ENCODE measurements around the gene RYR3.

RYR3 gene

DNA sequence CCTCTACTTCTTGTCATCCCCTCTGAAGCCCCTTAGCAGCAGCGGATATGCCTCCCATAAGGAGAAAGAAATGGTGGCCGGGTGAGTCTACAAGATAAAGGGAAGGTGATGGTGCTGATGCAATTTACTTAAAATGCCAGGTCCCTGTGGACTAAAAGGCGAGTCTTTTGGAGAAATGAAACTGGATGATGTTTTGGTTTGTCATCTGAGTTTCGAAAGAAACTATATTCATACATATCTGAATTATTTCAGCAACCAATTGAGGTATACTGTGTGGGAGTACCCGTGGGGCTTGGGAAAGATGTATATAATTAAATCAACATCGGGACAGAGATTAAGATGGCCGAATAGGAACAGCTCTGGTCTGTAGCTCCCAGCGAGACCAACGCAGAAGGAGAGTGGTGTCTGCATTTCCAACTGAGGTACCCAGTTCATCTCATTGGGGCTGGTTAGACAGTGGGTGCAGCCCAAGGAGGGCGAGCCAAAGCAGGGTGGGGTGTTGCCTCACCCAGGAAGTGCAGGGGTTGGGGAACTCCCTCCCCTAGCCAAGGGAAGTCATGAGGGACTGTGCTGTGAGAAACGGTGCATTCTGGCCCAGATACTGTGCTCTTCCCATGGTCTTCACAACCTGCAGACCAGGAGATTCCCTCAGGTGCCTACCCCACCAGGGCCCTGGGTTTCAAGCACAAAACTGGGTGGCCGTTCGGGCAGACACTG is 446.9 kb downstream of the RYR3 start:
- H3K4me3 ChIP-seq (IDR thresholded peaks at IDR 0.05; ENCODE audit: insufficient read depth, low read depth, low read length): no peak overlapping the region
- no peak overlapping the region for H3K27ac ChIP-seq
- H3K79me2 ChIP-seq (ENCODE audit: insufficient read depth, low read depth): no peaks in the 10 kb centered on the region
- TF ChIP-seq, protein P1, sequence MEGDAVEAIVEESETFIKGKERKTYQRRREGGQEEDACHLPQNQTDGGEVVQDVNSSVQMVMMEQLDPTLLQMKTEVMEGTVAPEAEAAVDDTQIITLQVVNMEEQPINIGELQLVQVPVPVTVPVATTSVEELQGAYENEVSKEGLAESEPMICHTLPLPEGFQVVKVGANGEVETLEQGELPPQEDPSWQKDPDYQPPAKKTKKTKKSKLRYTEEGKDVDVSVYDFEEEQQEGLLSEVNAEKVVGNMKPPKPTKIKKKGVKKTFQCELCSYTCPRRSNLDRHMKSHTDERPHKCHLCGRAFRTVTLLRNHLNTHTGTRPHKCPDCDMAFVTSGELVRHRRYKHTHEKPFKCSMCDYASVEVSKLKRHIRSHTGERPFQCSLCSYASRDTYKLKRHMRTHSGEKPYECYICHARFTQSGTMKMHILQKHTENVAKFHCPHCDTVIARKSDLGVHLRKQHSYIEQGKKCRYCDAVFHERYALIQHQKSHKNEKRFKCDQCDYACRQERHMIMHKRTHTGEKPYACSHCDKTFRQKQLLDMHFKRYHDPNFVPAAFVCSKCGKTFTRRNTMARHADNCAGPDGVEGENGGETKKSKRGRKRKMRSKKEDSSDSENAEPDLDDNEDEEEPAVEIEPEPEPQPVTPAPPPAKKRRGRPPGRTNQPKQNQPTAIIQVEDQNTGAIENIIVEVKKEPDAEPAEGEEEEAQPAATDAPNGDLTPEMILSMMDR (conservative IDR thresholded peaks at IDR 0.05; ENCODE audit: low read depth, low read length): no peak
- H4K20me1 ChIP-seq (ENCODE audit: insufficient read depth): no peaks in the 10 kb centered on the region
- H2AFZ ChIP-seq (ENCODE audit: low read depth): no peak overlapping the region
- no peaks in the 10 kb centered on the region for H3K36me3 ChIP-seq (ENCODE audit: insufficient read depth)
- no peaks in the 10 kb centered on the region for H3K4me1 ChIP-seq (ENCODE audit: low read depth, poor library complexity, severe bottlenecking)
- H3K9ac ChIP-seq: no peak overlapping the region
- H3K27me3 ChIP-seq (ENCODE audit: insufficient read depth, low read depth): no peaks in the 10 kb centered on the region
- no peak overlapping the region for H3K4me2 ChIP-seq

DNA sequence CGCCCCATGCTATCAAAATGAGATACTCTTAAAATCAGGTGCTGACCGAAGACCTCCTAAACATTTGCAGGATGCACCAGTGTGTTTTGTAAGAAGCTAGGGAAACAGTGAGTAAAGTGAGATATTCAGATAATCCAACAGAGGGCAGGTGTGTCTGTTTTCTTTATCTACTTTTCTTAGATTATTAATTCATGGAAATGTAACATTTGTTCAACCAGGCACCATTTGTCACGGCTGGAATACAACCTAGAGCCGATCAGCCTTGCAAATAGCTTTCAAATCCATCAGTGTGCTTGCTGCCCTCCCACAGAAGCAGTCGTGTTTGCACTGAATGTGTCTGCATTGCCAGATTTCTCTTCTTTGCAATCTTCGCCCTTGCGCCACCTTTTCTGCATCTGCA is 455.6 kb downstream of the RYR3 start:
- Histone ChIP-seq H3K4me1 (ENCODE audit: low read depth, poor library complexity, severe bottlenecking) (no peaks in the 10 kb centered on the region), H3K4me2 (no peak overlapping the region), H2AFZ (ENCODE audit: low read depth) (no peak overlapping the region), H3K79me2 (ENCODE audit: insufficient read depth, low read depth) (no peaks in the 10 kb centered on the region), H3K27me3 (ENCODE audit: insufficient read depth, low read depth) (no peaks in the 10 kb centered on the region), H3K9ac (no peak overlapping the region), H4K20me1 (ENCODE audit: insufficient read depth) (no peaks in the 10 kb centered on the region), H3K4me3 (IDR thresholded peaks at IDR 0.05; ENCODE audit: insufficient read depth, low read depth, low read length) (no peak overlapping the region), H3K27ac (no peak overlapping the region), H3K36me3 (ENCODE audit: insufficient read depth) (no peaks in the 10 kb centered on the region)
- TF ChIP-seq, protein P1 (conservative IDR thresholded peaks at IDR 0.05; ENCODE audit: low read depth, low read length): no peak

DNA sequence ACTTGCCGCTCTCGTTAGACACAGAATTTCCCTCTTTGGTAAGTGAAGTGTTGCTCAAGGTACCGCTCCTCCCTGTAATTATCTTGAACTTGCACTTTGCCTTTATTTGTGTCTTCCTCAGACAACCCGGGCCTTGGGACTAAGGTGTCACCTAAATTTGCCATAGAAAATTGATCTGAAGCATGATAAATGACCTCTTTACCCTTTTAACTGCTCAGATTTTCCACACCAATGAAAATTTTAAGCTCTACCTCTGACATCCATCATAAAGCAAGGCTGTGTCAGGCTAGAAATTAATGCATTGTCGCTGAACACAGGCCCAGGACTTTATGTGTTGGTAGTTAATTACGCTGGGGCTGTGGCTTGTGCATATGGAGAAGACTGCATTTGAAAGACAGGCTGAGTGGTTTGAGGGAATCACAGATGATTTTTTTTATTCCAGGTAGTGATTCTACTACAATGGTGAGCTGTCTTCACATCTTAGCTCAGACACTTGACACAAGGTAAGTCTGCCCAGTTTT is 458.0 kb downstream of the RYR3 start:
- Histone ChIP-seq H2AFZ (ENCODE audit: low read depth) (no peak overlapping the region), H4K20me1 (ENCODE audit: insufficient read depth) (no peaks in the 10 kb centered on the region), H3K27me3 (ENCODE audit: insufficient read depth, low read depth) (no peaks in the 10 kb centered on the region), H3K36me3 (ENCODE audit: insufficient read depth) (no peaks in the 10 kb centered on the region), H3K27ac (no peak overlapping the region), H3K9ac (no peak overlapping the region), H3K4me3 (IDR thresholded peaks at IDR 0.05; ENCODE audit: insufficient read depth, low read depth, low read length) (no peak overlapping the region), H3K4me2 (no peak overlapping the region), H3K79me2 (ENCODE audit: insufficient read depth, low read depth) (no peaks in the 10 kb centered on the region), H3K4me1 (ENCODE audit: low read depth, poor library complexity, severe bottlenecking) (no peaks in the 10 kb centered on the region)
- TF ChIP-seq, protein P1 (conservative IDR thresholded peaks at IDR 0.05; ENCODE audit: low read depth, low read length): no peak

DNA sequence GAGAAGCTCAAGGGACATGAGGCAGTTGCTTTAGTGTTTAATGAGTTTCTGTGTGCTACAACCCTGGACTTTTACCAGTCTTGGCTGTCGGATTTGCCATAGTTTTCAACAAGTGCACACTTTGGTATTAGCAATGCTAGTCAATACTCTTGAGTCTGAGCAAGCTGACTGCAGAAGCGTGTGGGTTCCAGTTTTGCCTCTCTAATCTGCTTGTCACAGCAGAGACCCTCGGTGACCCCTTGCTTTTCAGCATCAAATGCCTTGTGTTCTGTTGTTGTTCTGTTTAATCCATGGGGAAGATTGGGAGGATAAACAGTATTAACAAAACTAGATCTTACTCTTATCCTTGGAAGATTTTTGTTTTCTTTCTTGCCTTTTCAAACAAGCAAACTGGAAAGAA is 463.2 kb downstream of the RYR3 start:
- Histone ChIP-seq H4K20me1 (ENCODE audit: insufficient read depth) (no peaks in the 10 kb centered on the region), H3K4me2 (no peak overlapping the region), H2AFZ (ENCODE audit: low read depth) (no peak overlapping the region), H3K27me3 (ENCODE audit: insufficient read depth, low read depth) (no peaks in the 10 kb centered on the region), H3K79me2 (ENCODE audit: insufficient read depth, low read depth) (no peaks in the 10 kb centered on the region), H3K4me1 (ENCODE audit: low read depth, poor library complexity, severe bottlenecking) (no peaks in the 10 kb centered on the region), H3K4me3 (IDR thresholded peaks at IDR 0.05; ENCODE audit: insufficient read depth, low read depth, low read length) (no peak overlapping the region), H3K36me3 (ENCODE audit: insufficient read depth) (no peaks in the 10 kb centered on the region), H3K27ac (no peak overlapping the region), H3K9ac (no peak overlapping the region)
- TF ChIP-seq, protein P1 (conservative IDR thresholded peaks at IDR 0.05; ENCODE audit: low read depth, low read length): no peak
